NB4 (cell line): ENCODE measurements around the gene SOX2.

Experiments used
- MAX ChIP-seq: IDR thresholded peaks from 2 replicates; pipeline ENCODE4 v1.6.1; 2011; ENCODE audit warnings: low read depth, low read length
- POLR2A ChIP-seq: IDR thresholded peaks from 2 replicates; pipeline ENCODE4 v1.6.1; 2011; ENCODE audit warnings: mild to moderate bottlenecking; ENCODE audit not compliant: insufficient read length; ENCODE audit errors: extremely low read depth
- TF ChIP-seq, protein P1 (sequence below): IDR thresholded peaks from one replicate; pipeline ENCODE4 v1.5.1; 2012; ENCODE audit warnings: low read depth, low read length

- TF ChIP-seq POLR2A (no peak), MAX (no peak)
- TF ChIP-seq, protein P1, sequence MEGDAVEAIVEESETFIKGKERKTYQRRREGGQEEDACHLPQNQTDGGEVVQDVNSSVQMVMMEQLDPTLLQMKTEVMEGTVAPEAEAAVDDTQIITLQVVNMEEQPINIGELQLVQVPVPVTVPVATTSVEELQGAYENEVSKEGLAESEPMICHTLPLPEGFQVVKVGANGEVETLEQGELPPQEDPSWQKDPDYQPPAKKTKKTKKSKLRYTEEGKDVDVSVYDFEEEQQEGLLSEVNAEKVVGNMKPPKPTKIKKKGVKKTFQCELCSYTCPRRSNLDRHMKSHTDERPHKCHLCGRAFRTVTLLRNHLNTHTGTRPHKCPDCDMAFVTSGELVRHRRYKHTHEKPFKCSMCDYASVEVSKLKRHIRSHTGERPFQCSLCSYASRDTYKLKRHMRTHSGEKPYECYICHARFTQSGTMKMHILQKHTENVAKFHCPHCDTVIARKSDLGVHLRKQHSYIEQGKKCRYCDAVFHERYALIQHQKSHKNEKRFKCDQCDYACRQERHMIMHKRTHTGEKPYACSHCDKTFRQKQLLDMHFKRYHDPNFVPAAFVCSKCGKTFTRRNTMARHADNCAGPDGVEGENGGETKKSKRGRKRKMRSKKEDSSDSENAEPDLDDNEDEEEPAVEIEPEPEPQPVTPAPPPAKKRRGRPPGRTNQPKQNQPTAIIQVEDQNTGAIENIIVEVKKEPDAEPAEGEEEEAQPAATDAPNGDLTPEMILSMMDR = no peak
Measured at GRCh38 chr3:181696626-181697230, 15.0 kb upstream of the SOX2 start.
